ENCODE results near the gene BCAM.
A peak's percentile ranks its signal among the peaks of the same experiment; 100 is the strongest.

The BCAM gene

GRCh38 chr19:44869733-44870470 lies 61.0 kb downstream of the BCAM start:
- H3K4me3 ChIP-seq (ENCODE audit: control insufficient read depth in 1 of 7, extremely low read depth in 1 of 7, insufficient read depth in 4 of 7, low read depth in 2 of 7, low read length in 6 of 7), result peak overlapping the region in 1 of 7 experiments; percentile 6
- ChIA-PET CTCF (interaction anchor here (1.0 to 4.0 kb wide), 4 partner anchors 12 to 24 kb away, joined by 4 to 16 read pairs (median 6); partner anchors contain the start of gene NECTIN2), POLR2A (interaction anchor here (0.7 to 0.8 kb wide), 4 partner anchors 17 to 62 kb away, joined by 3 to 7 read pairs (median 4); partner anchors contain the start of gene NECTIN2)
- no peaks in the 10 kb centered on the region for H3K9me3 ChIP-seq (ENCODE audit: control extremely low read depth in 1 of 5, control insufficient read depth in 4 of 5, insufficient read depth in 2 of 5, low read depth in 1 of 5, low read length in 4 of 5)
- peaks cover 0 to 23% (median 12%) of the 10 kb centered on the region in 4 experiments for H3K4me1 ChIP-seq (ENCODE audit: control extremely low read depth in 1 of 4, control insufficient read depth in 4 of 4, insufficient read depth in 4 of 4, low read length in 3 of 4)
- H3K27me3 ChIP-seq (replicated peaks in 2 of 5; ENCODE audit: control insufficient read depth in 4 of 5, insufficient read depth in 5 of 5, low read length in 4 of 5), result no peaks in the 10 kb centered on the region
- H3K36me3 ChIP-seq (ENCODE audit: control insufficient read depth in 4 of 4, insufficient read depth in 4 of 4, low read length in 3 of 4), result peaks cover 2 to 51% (median 34%) of the 10 kb centered on the region in 4 experiments
- WGBS (ENCODE audit: insufficient coverage), result 19% methylated on average over 6 of the region's 13 CpGs
- no peak overlapping the region for H3K27ac ChIP-seq (ENCODE audit: insufficient read depth in 1 of 2, low read depth in 1 of 2, low read length in 2 of 2, poor library complexity in 1 of 2, severe bottlenecking in 2 of 2)
- DNase-seq, result peak in 2 of 3 donors; percentile 74 to 75
